Activated T-helper 1 cell treated with anti-CD3 and anti-CD28 coated beads, Interleukin-12 subunit alpha, Interleukin-12 subunit beta, Interleukin-2, Interleukin-4 antibody, amounts not matched to agents 30 ng/mL and 10 ng/mL and 1 ng/mL, durations not matched to agents 14 hours and 24 hours and 36 hours (primary cell): ENCODE results near the gene KRT3. TPM values are rescaled to one million over a fixed set of nuclear protein-coding genes. Genes with fewer than 3 reads are reported as not detected.

ENCODE experiments used
- DNase-seq: peaks from one replicate; pipeline ENCODE4 v3.0.0; 2021; ENCODE audit warnings: low spot score
- H3K27ac Mint-ChIP-seq: one replicate; pipeline ENCODE4 v1.8.0; 2021; ENCODE audit warnings: mild to moderate bottlenecking, mixed read lengths
- H3K27me3 Mint-ChIP-seq: one replicate; pipeline ENCODE4 v1.8.0; 2022; ENCODE audit warnings: mild to moderate bottlenecking, moderate library complexity, mixed read lengths; ENCODE audit not compliant: insufficient read depth
- H3K36me3 Mint-ChIP-seq: one replicate; pipeline ENCODE4 v1.8.0; 2021; ENCODE audit warnings: low read depth, mixed read lengths
- H3K4me1 Mint-ChIP-seq: one replicate; pipeline ENCODE4 v1.8.0; 2021; ENCODE audit warnings: low read depth, mixed read lengths
- H3K4me3 Mint-ChIP-seq: one replicate; pipeline ENCODE4 v1.8.0; 2021; ENCODE audit warnings: mild to moderate bottlenecking, moderate library complexity, mixed read lengths
- H3K9me3 Mint-ChIP-seq: one replicate; pipeline ENCODE4 v1.8.0; 2021; ENCODE audit warnings: mixed read lengths
- intact Hi-C: fragments of 100-400 bp; cut with micrococcal nuclease; formaldehyde crosslinking; loops from one replicate; pipeline ENCODE4 v1.15.1; 2024
- total RNA-seq: library from RNA; stranded (reverse); gene quantifications from 2 replicates; pipeline ENCODE4 v1.2.3, GENCODE V29; 2022

Gene KRT3
- total RNA-seq, 1 donor from 2014 or later = 0.08 TPM

DNA sequence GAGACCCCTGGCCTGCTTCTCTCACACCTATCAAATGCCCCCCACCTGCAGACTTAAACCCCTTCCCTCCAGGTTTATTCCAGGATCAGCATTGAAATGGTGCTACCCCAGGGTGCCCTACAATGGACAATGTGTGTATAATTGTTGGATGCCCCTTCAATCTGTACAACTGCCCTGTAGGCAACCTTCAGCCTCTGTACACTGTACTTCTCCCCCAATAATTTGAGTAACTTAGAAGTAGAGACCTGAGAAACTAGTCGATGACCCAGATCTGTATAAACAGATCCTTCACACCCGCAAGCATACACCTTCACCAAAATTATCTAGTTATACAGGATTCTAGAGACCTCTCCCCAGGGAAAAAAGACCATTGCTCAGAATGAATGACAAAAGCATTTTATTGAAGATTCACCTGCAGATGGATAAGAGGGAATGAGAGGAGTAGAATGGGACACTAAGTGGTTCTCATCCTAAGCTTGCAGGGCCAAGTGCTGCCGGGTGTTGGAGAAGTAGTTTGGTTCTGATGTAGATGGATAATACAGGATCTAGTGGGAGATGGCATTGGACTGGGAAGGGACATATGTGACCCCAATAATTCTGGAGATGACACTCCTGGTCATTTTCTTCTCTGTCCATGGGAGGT is 10.4 kb upstream of the KRT3 start:
- Mint-ChIP-seq H3K27me3 (peaks cover 11% of the 10 kb centered on the region), H3K9me3 (no peaks in the 10 kb centered on the region), H3K4me3 (no peak overlapping the region), H3K4me1 (no peaks in the 10 kb centered on the region), H3K36me3 (no peaks in the 10 kb centered on the region), H3K27ac (no peak overlapping the region)
- no peak for DNase-seq
- intact Hi-C loops = no loop called here

DNA sequence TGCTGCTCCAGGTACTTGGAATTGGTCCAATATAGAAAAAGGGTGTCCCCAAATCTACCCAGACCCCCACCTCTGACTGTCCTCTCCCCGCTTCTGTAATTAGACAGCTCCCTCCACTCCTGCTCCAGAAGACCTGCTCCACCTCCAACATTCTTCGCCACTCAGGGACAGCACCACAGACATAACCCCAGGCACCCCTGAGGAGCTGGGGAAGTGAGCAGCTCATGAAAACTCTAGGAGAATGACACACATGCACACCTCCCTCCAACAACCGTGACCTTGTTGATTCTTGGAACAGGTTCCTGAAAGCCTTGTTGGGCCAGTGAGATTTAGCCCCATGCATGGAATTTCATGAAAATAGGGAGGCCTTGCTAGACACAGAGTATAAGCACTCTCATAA is 9.8 kb upstream of the KRT3 start:
- no peaks in the 10 kb centered on the region for H3K4me1 Mint-ChIP-seq
- no peaks in the 10 kb centered on the region for H3K9me3 Mint-ChIP-seq
- no peaks in the 10 kb centered on the region for H3K36me3 Mint-ChIP-seq
- intact Hi-C loops = no loop called here
- no peak overlapping the region for H3K4me3 Mint-ChIP-seq
- H3K27ac Mint-ChIP-seq = no peak overlapping the region
- peaks cover 11% of the 10 kb centered on the region for H3K27me3 Mint-ChIP-seq
- no peak for DNase-seq

DNA sequence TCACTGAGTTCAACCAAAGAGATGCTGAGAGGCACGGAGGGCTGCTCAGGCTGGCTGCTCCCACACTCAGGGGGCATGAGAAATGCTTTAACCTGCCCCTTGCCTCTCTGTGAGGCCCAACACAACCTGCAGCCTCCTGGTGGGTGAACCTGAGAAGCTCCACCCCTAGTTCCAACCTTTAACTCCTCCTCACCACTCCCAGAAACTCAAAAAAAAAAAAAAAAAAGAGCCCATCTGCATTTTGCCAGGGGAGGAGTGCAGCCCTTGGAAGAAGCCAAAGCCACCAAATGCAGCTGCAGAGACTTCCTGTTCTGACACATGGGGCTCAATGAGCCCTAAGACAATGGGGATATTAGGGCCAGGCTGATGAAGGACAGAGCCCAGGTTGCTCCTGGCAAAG is 9.1 kb upstream of the KRT3 start:
- intact Hi-C loops = no loop called here
- Mint-ChIP-seq H3K27ac (no peak overlapping the region), H3K27me3 (peaks cover 14% of the 10 kb centered on the region), H3K9me3 (no peaks in the 10 kb centered on the region), H3K4me1 (no peaks in the 10 kb centered on the region), H3K4me3 (no peak overlapping the region), H3K36me3 (no peaks in the 10 kb centered on the region)
- DNase-seq = no peak

DNA sequence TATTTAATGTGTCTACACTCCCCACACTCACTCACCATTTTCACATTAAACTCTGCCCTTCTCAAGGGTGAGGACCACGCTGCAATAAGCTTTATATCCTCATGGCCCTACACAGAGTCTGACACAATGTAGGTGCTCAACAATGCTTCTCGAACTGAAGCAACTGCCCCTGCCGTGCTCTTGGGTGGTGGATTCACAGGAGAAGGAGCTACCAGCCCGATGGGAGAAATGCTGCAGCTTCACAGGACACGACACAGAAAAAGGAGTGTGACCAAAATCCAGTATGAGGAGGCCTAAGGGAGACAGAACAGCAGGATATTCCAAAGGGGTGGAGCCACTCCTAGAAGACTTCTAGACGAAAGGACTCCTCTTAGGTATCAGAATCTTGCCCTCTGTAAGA is 6.5 kb upstream of the KRT3 start:
- Mint-ChIP-seq H3K36me3 (no peaks in the 10 kb centered on the region), H3K9me3 (no peaks in the 10 kb centered on the region), H3K4me3 (no peak overlapping the region), H3K27ac (no peak overlapping the region), H3K4me1 (no peaks in the 10 kb centered on the region), H3K27me3 (peaks cover 15% of the 10 kb centered on the region)
- no peak for DNase-seq
- intact Hi-C loops = no loop called here

DNA sequence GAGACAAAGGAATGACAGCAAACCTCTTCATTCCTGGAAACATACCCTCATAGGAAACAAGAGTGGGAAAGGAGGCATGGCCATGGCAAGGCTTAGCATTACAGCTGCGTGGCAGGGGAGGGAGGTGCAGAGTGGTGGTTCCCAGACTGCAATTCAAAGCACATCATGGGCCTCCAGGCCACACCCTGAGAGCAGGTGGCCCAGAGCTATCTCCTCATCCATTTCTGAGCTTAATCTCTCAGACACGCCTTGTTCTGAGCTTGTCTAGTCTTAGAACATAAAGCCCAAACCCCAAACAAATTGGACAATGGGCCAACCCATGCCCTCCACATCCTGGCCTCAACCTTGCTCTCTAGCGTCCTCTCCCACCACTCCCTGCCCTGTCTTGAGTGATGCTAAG is 5.9 kb upstream of the KRT3 start:
- DNase-seq = no peak
- H3K4me3 Mint-ChIP-seq = no peak overlapping the region

DNA sequence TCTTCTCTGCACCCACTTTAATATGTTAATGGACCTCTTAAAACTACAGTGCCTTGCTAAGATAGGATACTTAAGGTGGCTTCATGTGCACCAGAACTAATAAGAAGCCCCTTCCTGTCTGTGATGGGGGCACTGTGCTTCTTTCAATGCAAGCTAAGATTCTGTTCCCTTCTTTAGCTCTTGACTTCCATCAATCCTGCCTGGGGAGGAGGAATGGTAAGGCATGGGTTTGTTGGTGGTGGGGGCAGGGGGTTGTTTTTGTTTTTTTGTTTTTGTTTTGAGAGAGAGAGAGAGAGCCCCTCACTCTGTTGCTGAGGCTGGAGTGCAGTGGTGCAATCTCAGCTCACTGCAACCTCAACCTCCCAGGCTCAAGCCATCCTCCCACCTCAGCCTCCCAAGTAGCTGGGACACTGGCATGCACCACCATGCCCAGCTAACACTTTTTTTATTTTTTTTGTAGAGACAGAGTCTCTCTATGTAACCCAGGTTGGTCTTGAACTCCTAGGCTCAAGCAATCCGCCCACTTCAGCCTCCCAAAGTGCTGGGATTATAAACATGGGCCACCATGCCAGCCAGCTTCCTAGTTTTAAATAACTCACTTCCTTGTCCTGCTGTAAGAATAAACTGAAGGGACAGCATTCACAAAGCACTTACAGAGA is 4.5 kb upstream of the KRT3 start:
- DNase-seq = no peak
- intact Hi-C loops = no loop called here

More for the DNA sequence above, 5.9 kb upstream of the KRT3 start:
- Mint-ChIP-seq H3K27ac (no peak overlapping the region), H3K36me3 (no peaks in the 10 kb centered on the region), H3K9me3 (no peaks in the 10 kb centered on the region), H3K4me1 (no peaks in the 10 kb centered on the region), H3K27me3 (peaks cover 15% of the 10 kb centered on the region)
- intact Hi-C loops = no loop called here

DNA sequence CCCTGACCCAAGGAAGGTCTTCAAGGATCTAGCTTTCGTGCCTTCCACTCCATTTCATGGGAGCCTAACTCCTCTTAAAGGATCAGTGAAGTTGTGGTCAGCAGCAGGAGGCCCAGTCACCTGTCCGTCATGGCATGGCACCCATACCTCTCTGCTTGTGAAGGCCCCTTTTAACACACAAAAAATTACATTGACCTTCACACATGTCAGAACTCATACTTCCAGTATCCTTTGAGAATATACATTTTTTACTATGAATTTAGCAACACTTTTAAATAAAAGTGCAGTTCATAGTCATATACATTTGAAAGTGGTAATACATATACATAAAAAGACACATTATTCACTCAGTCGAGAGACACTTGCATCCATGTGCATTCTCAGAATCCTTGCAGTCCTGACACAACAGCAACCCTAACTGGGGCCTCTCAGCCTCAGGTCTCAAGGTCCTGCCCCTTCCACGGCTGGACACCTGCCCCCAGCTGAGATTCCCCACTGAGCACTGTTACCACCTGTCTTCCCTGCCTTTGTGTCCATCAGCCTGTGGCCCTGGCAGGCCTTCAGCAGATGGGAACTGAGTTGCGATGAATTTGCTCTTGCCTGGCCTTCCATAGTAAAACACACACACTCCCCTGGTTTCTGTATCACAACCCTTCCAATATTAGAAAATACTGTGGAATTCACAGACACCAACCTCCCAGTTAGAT is 3.7 kb upstream of the KRT3 start:
- no peak overlapping the region for H3K27ac Mint-ChIP-seq
- no peak for DNase-seq
- H3K4me3 Mint-ChIP-seq = no peak overlapping the region
- no peaks in the 10 kb centered on the region for H3K9me3 Mint-ChIP-seq
- intact Hi-C loops = no loop called here
- H3K27me3 Mint-ChIP-seq = peaks cover 15% of the 10 kb centered on the region
- no peaks in the 10 kb centered on the region for H3K36me3 Mint-ChIP-seq
- peaks cover 1% of the 10 kb centered on the region for H3K4me1 Mint-ChIP-seq

More for the DNA sequence above, 4.5 kb upstream of the KRT3 start:
- no peaks in the 10 kb centered on the region for H3K36me3 Mint-ChIP-seq
- no peak overlapping the region for H3K4me3 Mint-ChIP-seq
- H3K27ac Mint-ChIP-seq = no peak overlapping the region
- H3K9me3 Mint-ChIP-seq = no peaks in the 10 kb centered on the region
- peaks cover 15% of the 10 kb centered on the region for H3K27me3 Mint-ChIP-seq
- H3K4me1 Mint-ChIP-seq = no peaks in the 10 kb centered on the region

DNA sequence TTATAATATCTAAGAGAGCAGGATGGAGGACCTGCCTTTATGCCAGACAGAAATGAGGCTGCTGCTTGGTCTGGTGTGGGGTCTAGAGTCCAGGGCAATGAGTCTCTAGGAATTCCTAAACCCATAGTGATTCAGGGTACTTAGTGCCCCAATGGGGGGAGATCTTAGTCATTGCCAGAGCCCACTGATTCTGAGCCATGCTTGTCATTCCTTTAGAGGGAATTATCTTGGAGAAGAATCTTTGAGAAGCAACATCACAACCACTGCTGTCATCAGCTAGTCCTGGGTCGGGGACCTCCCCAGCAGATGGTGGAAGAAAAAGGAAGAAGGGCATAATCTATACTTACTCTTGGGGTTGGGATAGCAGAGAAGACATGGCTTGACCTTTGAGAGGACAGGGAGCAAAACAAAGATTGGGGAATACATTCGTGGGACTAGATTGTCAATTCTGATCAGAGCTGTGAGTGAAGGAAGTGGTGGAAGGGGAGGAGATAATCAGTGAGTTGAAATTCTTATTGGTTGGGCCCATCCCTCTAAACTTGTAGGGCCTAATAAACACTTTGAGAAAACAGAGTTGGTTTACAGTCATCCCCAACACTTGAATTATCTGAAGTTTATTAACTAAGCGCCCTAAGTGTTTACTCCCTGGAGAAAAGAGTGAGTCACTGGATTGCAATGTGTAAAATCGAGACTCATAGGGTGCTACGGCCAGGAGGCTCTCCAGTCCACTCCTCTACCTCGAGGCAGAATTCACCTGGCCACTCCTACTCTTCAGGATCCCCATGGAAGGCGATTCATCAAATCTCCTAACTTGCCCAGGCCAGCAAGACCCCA is 3.0 kb upstream of the KRT3 start:
- intact Hi-C loops = no loop called here
- no peak for DNase-seq
- H3K27me3 Mint-ChIP-seq = peaks cover 15% of the 10 kb centered on the region
- H3K36me3 Mint-ChIP-seq = no peaks in the 10 kb centered on the region
- peaks cover 9% of the 10 kb centered on the region for H3K4me1 Mint-ChIP-seq
- no peak overlapping the region for H3K27ac Mint-ChIP-seq
- H3K4me3 Mint-ChIP-seq = no peak overlapping the region
- no peaks in the 10 kb centered on the region for H3K9me3 Mint-ChIP-seq

DNA sequence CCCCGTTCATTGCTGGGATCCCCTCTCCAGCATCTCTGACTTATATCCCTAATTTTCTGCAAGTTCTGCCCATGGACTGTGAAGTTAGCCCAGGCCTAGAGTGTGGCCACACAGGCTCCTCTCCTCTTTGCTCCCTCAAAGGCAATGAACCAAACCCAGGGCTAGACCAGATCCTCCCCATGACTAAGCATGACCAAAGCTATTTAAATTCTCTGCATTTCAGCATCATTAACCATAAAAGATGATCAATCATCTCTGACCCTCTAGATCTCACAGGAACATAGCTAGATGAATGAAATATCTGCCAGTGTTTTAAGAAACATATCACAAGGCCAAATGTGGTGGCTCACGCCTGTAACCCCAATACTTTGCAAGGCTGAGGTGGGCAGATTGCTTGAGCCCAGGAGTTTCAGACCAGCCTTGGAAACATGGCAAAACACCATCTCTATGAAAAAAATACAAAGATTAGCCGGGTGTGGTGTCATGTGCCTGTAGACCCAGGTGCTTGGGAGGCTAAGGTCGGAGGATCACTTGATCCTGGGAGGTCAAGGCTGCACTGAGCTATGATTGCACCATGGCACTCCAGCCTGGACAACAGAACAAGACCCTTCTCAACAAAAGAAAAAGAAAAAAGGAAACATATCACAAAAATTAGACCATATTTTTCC is 2.2 kb upstream of the KRT3 start:
- H3K27me3 Mint-ChIP-seq = peaks cover 12% of the 10 kb centered on the region
- intact Hi-C loops = no loop called here
- no peaks in the 10 kb centered on the region for H3K36me3 Mint-ChIP-seq
- no peak overlapping the region for H3K27ac Mint-ChIP-seq
- H3K4me3 Mint-ChIP-seq = no peak overlapping the region
- H3K9me3 Mint-ChIP-seq = no peaks in the 10 kb centered on the region
- H3K4me1 Mint-ChIP-seq = peaks cover 9% of the 10 kb centered on the region
- no peak for DNase-seq

DNA sequence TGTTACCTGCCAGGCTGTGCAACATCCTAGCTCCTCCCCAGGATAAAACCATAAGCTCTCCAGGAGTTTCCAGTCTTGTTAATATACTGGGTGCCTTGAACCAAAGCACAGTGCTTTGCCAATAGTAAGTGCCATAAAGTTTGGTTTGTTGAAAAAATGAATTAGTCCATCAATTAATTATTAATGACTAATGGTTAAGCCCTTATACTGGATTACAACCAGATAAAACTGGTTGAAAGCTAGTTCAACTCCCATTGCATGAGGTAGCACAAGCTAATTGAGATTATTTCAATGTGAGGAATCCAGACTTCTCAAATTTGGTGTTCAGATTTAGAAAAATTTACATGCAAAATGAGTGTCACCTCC is 1.6 kb upstream of the KRT3 start:
- Mint-ChIP-seq H3K4me3 (no peak overlapping the region), H3K36me3 (no peaks in the 10 kb centered on the region), H3K9me3 (no peaks in the 10 kb centered on the region), H3K27ac (no peak overlapping the region), H3K27me3 (peaks cover 12% of the 10 kb centered on the region), H3K4me1 (peaks cover 9% of the 10 kb centered on the region)
- intact Hi-C loops = no loop called here
- DNase-seq = no peak

DNA sequence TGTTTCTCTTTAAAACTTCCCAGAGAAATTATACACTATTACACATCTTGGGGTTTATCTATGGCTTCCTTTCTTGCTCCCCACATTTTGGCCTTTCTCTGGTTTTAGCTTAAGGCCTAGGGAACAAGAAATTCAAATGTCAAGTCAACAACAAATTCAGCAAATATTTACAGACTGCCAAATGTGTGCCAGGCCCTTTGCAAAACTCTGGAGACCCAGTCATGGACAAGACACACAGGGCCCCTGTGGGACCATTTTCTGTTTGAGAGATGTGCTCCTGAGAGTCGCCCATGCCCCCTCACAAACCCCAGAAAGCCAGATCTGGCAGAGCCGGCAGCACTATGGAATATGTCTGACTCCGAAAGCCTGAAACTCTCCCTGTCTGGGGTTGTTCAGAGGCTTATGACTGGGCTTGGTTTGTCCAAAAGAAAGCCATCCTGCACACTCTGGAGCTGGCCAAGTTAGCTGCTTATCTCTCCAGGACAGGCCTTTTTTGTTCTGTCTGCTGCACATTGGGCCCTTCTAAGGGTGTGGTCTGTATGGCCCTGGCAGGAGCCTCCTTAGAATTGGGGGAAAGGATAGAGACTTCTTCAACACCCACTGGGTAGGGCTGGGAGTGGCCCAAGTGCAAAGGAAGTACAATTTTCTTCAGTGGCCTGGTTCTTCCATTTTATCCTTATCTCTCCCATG is 1.1 kb upstream of the KRT3 start:
- intact Hi-C loops = no loop called here
- Mint-ChIP-seq H3K27ac (no peak overlapping the region), H3K4me1 (peaks cover 9% of the 10 kb centered on the region), H3K4me3 (no peak overlapping the region), H3K27me3 (peaks cover 7% of the 10 kb centered on the region), H3K9me3 (no peaks in the 10 kb centered on the region), H3K36me3 (no peaks in the 10 kb centered on the region)
- DNase-seq = no peak

DNA sequence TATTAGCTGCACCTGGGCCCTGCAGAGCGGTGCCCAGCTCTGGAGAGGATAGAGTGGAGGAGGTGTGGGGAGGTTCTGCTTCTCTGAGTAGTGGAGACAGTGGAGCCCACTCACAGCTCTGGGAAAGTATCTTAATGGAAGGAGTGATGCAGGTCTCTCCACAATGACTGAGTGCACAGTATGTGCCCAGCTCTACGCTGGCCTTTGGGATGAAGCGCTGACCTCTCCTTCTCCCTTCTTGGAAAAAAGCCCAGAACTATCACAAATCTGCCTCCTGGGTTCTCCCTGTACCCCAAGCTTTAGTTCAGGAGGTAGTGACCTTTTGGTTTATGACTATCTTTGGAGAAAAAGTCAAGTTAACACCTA is 495 bp upstream of the KRT3 start:
- H3K36me3 Mint-ChIP-seq = no peaks in the 10 kb centered on the region
- peaks cover 9% of the 10 kb centered on the region for H3K4me1 Mint-ChIP-seq
- intact Hi-C loops = no loop called here

More for the DNA sequence above, 495 bp upstream of the KRT3 start:
- Mint-ChIP-seq H3K4me3 (no peak overlapping the region), H3K9me3 (no peaks in the 10 kb centered on the region), H3K27ac (no peak overlapping the region), H3K27me3 (peaks cover 9% of the 10 kb centered on the region)
- no peak for DNase-seq
